Esophagus muscularis mucosa (tissue), 4 donors: ENCODE results near the gene LAMB1. TPM values are rescaled to one million over a fixed set of nuclear protein-coding genes. Genes with fewer than 3 reads are reported as not detected.
"Not testable (repeated sequence)": the region's sequence is repeated elsewhere in the genome, so short reads cannot be mapped to it uniquely, and the experiment has no call there.

Experiments
- DNase-seq: peaks from one replicate; pipeline ENCODE4 v3.0.0-alpha.2; 2017; ENCODE audit errors: extremely low spot score
- H3K27ac ChIP-seq, 4 donors: fragments of 200-600 bp; sonication (generic); replicated peaks in 1 of 4; 1 replicate in 3 of 4; 2 replicates in 1 of 4; pipeline ENCODE4 v1.5.1; 2016 to 2019; ENCODE audit warnings: mild to moderate bottlenecking in 1 of 4
- H3K27me3 ChIP-seq, 4 donors: fragments of 200-600 bp; sonication (generic); one replicate each; pipeline versions ENCODE4 v1.5.1 to v1.6.0; 2016 to 2019
- H3K36me3 ChIP-seq, 4 donors: fragments of 200-600 bp; sonication (generic); one replicate each; pipeline ENCODE4 v1.5.1; 2016 to 2019
- H3K4me1 ChIP-seq, 4 donors: fragments of 200-600 bp; sonication (generic); one replicate each; pipeline ENCODE4 v1.5.1; 2016 to 2019
- H3K4me3 ChIP-seq, 4 donors: fragments of 200-600 bp; sonication (generic); 1 replicate in 2 of 4; 2 replicates in 2 of 4; pipeline ENCODE4 v1.5.1; 2016 to 2019; ENCODE audit warnings: mild to moderate bottlenecking in 4 of 4, moderate library complexity in 1 of 4
- H3K9me3 ChIP-seq, 4 donors: fragments of 200-600 bp; sonication (generic); 1 replicate in 3 of 4; 2 replicates in 1 of 4; pipeline ENCODE4 v1.5.1; 2016 to 2019
- CTCF ChIP-seq, 3 experiments: fragments of 200-600 bp in 2 of 3; fragments of 450-650 bp in 1 of 3; sonication (generic) in 2 of 3; IDR thresholded peaks; one replicate each; pipeline ENCODE4 v1.5.1; 2017 to 2019; ENCODE audit warnings: antibody characterized with exemption in 3 of 3, mild to moderate bottlenecking in 2 of 3, moderate library complexity in 1 of 3
- EP300 ChIP-seq: sonication (generic); formaldehyde crosslinking; IDR thresholded peaks from one replicate; pipeline ENCODE4 v1.6.1; 2017; ENCODE audit warnings: antibody characterized with exemption
- POLR2A ChIP-seq: fragments of 450-650 bp; IDR thresholded peaks from one replicate; pipeline ENCODE4 v1.6.1; 2017; ENCODE audit warnings: antibody characterized with exemption, moderate library complexity, mild to moderate bottlenecking, low read depth
- POLR2AphosphoS5 ChIP-seq, 2 donors: sonication (generic); formaldehyde crosslinking; IDR thresholded peaks; one replicate each; pipeline ENCODE4 v1.6.1; 2017; ENCODE audit warnings: antibody characterized with exemption in 2 of 2
- WGBS: methylation state at CpG from one replicate; pipeline ENCODE4 v1.1.5; 2018; 5-methylcytosine and 5-hydroxymethylcytosine counted together
- intact Hi-C: fragments of 100-400 bp; cut with DNase I; formaldehyde crosslinking; loops from one replicate; pipeline ENCODE4 v1.15.1; 2023
- total RNA-seq, 4 donors: library from RNA; depleted of rRNA; stranded (reverse); fragments of >200 nt; gene quantifications; one replicate each; pipeline versions ENCODE4 v1.1.0 to v1.2.1, GENCODE V29; 2016

Gene LAMB1
- total RNA-seq, 4 donors from 2014 or later = 167 to 240 (median 219) TPM

- intact Hi-C loops = no loop called here
- DNase-seq = no peak
- no peaks in the 10 kb centered on the region for H3K9me3 ChIP-seq
- H3K4me3 ChIP-seq = no peak overlapping the region
- H3K36me3 ChIP-seq = no peaks in the 10 kb centered on the region
- H3K27ac ChIP-seq = no peak overlapping the region
- no peaks in the 10 kb centered on the region for H3K27me3 ChIP-seq
- peaks cover 0 to 13% (median 7%) of the 10 kb centered on the region in 4 donors for H3K4me1 ChIP-seq
- TF ChIP-seq CTCF (IDR thresholded peaks at IDR 0.05) (no peak), POLR2A (no peak), EP300 (no peak), POLR2AphosphoS5 (IDR thresholded peaks at IDR 0.05) (no peak)
- WGBS = 38% methylated on average over 1 of the region's 1 CpG
Measured at GRCh38 chr7:108037741-108038140, 34.8 kb upstream of the LAMB1 start.

DNA sequence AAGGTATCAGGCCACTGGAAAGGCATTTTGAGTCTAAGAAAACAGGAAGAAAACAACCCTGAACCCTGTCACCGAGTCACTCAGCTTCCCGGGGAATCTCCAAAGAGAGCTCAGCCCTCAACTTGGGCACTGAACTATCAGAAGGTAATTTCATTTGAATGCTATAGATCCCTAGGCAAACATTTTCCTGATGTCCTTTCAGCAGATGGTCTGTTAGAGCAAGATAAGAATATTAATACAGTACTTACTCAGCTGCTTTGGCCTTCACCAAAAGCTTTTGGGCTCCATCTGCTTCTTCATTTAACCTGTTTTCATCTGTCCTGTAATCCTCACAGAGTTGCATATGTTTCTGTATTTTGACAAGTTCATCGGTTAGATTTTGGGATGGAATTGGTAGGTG, 34.2 kb upstream of the LAMB1 start:
- no peak overlapping the region for H3K4me3 ChIP-seq
- H3K4me1 ChIP-seq = peaks cover 0 to 13% (median 7%) of the 10 kb centered on the region in 4 donors
- intact Hi-C loops = no loop called here
- TF ChIP-seq CTCF (IDR thresholded peaks at IDR 0.05) (no peak), POLR2AphosphoS5 (IDR thresholded peaks at IDR 0.05) (no peak), EP300 (no peak), POLR2A (no peak)
- H3K27me3 ChIP-seq = no peaks in the 10 kb centered on the region
- no peaks in the 10 kb centered on the region for H3K36me3 ChIP-seq
- H3K9me3 ChIP-seq = no peaks in the 10 kb centered on the region
- 92% methylated on average over 3 of the region's 3 CpGs for WGBS
- no peak for DNase-seq
- no peak overlapping the region for H3K27ac ChIP-seq

GRCh38 chr7:108034586-108034985, 31.6 kb upstream of the LAMB1 start:
- no peaks in the 10 kb centered on the region for H3K9me3 ChIP-seq
- peaks cover 0 to 14% (median 12%) of the 10 kb centered on the region in 4 donors for H3K4me1 ChIP-seq
- WGBS = 89% methylated on average over 2 of the region's 2 CpGs
- no peak for DNase-seq
- H3K27ac ChIP-seq = no peak overlapping the region
- TF ChIP-seq POLR2A (no peak), EP300 (no peak)
- no peaks in the 10 kb centered on the region for H3K36me3 ChIP-seq
- no peak overlapping the region for H3K4me3 ChIP-seq
- no peaks in the 10 kb centered on the region for H3K27me3 ChIP-seq
- intact Hi-C loops = no loop called here

- H3K4me1 ChIP-seq = peaks cover 0 to 12% (median 11%) of the 10 kb centered on the region in 4 donors
- H3K27me3 ChIP-seq = no peaks in the 10 kb centered on the region
- no peak for TF ChIP-seq EP300
- TF ChIP-seq POLR2A = no peak
- no peak for TF ChIP-seq POLR2AphosphoS5 (IDR thresholded peaks at IDR 0.05)
- no peak for TF ChIP-seq CTCF (IDR thresholded peaks at IDR 0.05)
- no peak overlapping the region for H3K4me3 ChIP-seq
- H3K36me3 ChIP-seq = no peaks in the 10 kb centered on the region
- H3K9me3 ChIP-seq = no peaks in the 10 kb centered on the region
- no peak overlapping the region for H3K27ac ChIP-seq
- 92% methylated on average over 5 of the region's 5 CpGs for WGBS
- intact Hi-C loops = no loop called here
- no peak for DNase-seq
Measured at GRCh38 chr7:108033776-108034497, 31.0 kb upstream of the LAMB1 start.

DNA sequence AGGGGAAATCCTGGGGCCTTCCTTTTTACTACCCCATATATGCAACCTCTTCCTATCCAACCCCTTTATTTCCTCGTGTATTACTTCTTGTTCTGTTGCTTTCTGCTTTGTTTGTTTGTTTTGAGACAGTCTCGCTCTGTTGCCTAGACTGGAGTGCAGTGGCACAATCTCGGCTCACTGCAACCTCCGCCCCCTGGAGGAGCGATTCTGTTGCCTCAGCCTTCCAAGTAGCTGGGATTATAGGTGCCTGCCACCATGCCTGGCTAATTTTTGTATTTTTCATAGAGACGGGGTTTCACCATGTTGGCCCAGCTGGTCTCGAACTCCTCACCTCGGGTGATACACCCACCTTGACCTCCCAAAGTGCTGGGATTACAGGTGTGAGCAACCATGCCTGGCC, 30.3 kb upstream of the LAMB1 start:
- intact Hi-C loops, H3K9me3 ChIP-seq, H3K27ac ChIP-seq, DNase-seq, H3K27me3 ChIP-seq, H3K4me3 ChIP-seq, H3K36me3 ChIP-seq: not testable (repeated sequence)
- WGBS = 98% methylated on average over 8 of the region's 8 CpGs
- peaks cover 0 to 11% (median 6%) of the 10 kb centered on the region in 4 donors for H3K4me1 ChIP-seq

GRCh38 chr7:108030516-108030915, 27.6 kb upstream of the LAMB1 start:
- Histone ChIP-seq H3K9me3 (no peaks in the 10 kb centered on the region), H3K36me3 (no peaks in the 10 kb centered on the region), H3K27me3 (no peaks in the 10 kb centered on the region), H3K4me3 (no peak overlapping the region), H3K4me1 (peaks cover 0 to 14% (median 2%) of the 10 kb centered on the region in 4 donors), H3K27ac (no peak overlapping the region)
- no peak for DNase-seq
- intact Hi-C loops = no loop called here
- no peak for TF ChIP-seq EP300
- no peak for TF ChIP-seq POLR2AphosphoS5 (IDR thresholded peaks at IDR 0.05)
- no peak for TF ChIP-seq CTCF (IDR thresholded peaks at IDR 0.05)
- TF ChIP-seq POLR2A = no peak
- WGBS = 96% methylated on average over 3 of the region's 3 CpGs
